DMS53 (cell line): Measurements from ENCODE around the gene TRERF1.

Source experiments
- DNase-seq: peaks from one replicate; lab custom pipeline; 2025; lab: John Stamatoyannopoulos, UW

TRERF1 gene

GRCh38 chr6:42271834-42272805 lies 179.6 kb downstream of the TRERF1 start:
- DNase-seq = no peak

GRCh38 chr6:42269974-42270510 lies 181.7 kb downstream of the TRERF1 start:
- no peak for DNase-seq

- DNase-seq = no peak
Observed at GRCh38 chr6:42269553-42269952, 182.2 kb downstream of the TRERF1 start.

- DNase-seq = no peak
Observed at GRCh38 chr6:42268835-42269204, 182.9 kb downstream of the TRERF1 start.

- no peak for DNase-seq
Observed at GRCh38 chr6:42268016-42268834, 183.5 kb downstream of the TRERF1 start.

- no peak for DNase-seq
Observed at GRCh38 chr6:42266538-42266937, 185.2 kb downstream of the TRERF1 start.

- no peak for DNase-seq
Observed at GRCh38 chr6:42264852-42265390, 186.8 kb downstream of the TRERF1 start.

GRCh38 chr6:42264162-42264851 lies 187.4 kb downstream of the TRERF1 start:
- DNase-seq = no peak

- DNase-seq = no peak
Observed at GRCh38 chr6:42263165-42263728, 188.5 kb downstream of the TRERF1 start.

GRCh38 chr6:42260972-42261371 lies 190.8 kb downstream of the TRERF1 start:
- DNase-seq = peak; percentile 23

- peak; percentile 19 for DNase-seq
Observed at GRCh38 chr6:42260396-42260888, 191.3 kb downstream of the TRERF1 start.

GRCh38 chr6:42259841-42260395 lies 191.8 kb downstream of the TRERF1 start:
- no peak for DNase-seq

GRCh38 chr6:42259286-42259685 lies 192.4 kb downstream of the TRERF1 start:
- no peak for DNase-seq

- DNase-seq = no peak
Observed at GRCh38 chr6:42257614-42258013, 194.1 kb downstream of the TRERF1 start.

GRCh38 chr6:42257063-42257462 lies 194.7 kb downstream of the TRERF1 start:
- no peak for DNase-seq

- DNase-seq = no peak
Observed at GRCh38 chr6:42255050-42255449, 196.7 kb downstream of the TRERF1 start.

GRCh38 chr6:42254505-42254904 lies 197.2 kb downstream of the TRERF1 start:
- no peak for DNase-seq

- no peak for DNase-seq
Observed at GRCh38 chr6:42251911-42252637, 199.7 kb downstream of the TRERF1 start.

- DNase-seq = no peak
Observed at GRCh38 chr6:42251500-42251899, 200.2 kb downstream of the TRERF1 start.

GRCh38 chr6:42250274-42250931 lies 201.3 kb downstream of the TRERF1 start:
- DNase-seq = no peak
